Dermis microvascular lymphatic vessel endothelial cell (primary cell): ENCODE results near the gene DIP2B. TPM values are rescaled to one million over a fixed set of nuclear protein-coding genes. Genes with fewer than 3 reads are reported as not detected.
"Not testable (repeated sequence)": the region's sequence is repeated elsewhere in the genome, so short reads cannot be mapped to it uniquely, and the experiment has no call there.

Experiments
- DNase-seq, 2 donors: peaks; one replicate each; pipeline versions ENCODE4 v3.0.0 to v3.0.0-alpha.2; 2010; ENCODE audit warnings: low read depth in 2 of 2
- total RNA-seq: library from RNA; depleted of rRNA; stranded (reverse); fragments of >200 nt; gene quantifications from 2 replicates; pipeline ENCODE4 v1.2.1, GENCODE V29; 2014

Gene DIP2B
- total RNA-seq, 1 donor from 2014 or later, result 24.8 TPM

- DNase-seq, result no peak
Measured at GRCh38 chr12:50676756-50677155, 172.0 kb downstream of the DIP2B start.

- no peak for DNase-seq
Measured at GRCh38 chr12:50677858-50678257, 173.1 kb downstream of the DIP2B start.

GRCh38 chr12:50678650-50679365 is 174.0 kb downstream of the DIP2B start:
- no peak for DNase-seq

- no peak for DNase-seq
Measured at GRCh38 chr12:50679612-50680011, 174.8 kb downstream of the DIP2B start.

GRCh38 chr12:50681064-50681463 is 176.3 kb downstream of the DIP2B start:
- not testable (repeated sequence) for DNase-seq

- DNase-seq, result peak in 1 of 2 donors; percentile 10
Measured at GRCh38 chr12:50685641-50686040, 180.9 kb downstream of the DIP2B start.

- no peak for DNase-seq
Measured at GRCh38 chr12:50686406-50686805, 181.6 kb downstream of the DIP2B start.

GRCh38 chr12:50686976-50687375 is 182.2 kb downstream of the DIP2B start:
- DNase-seq, result no peak

- DNase-seq, result no peak
Measured at GRCh38 chr12:50689437-50689836, 184.7 kb downstream of the DIP2B start.

GRCh38 chr12:50690925-50691324 is 186.1 kb downstream of the DIP2B start:
- DNase-seq, result peak; percentile 48 to 53

GRCh38 chr12:50695961-50696360 is 191.2 kb downstream of the DIP2B start:
- DNase-seq, result no peak

GRCh38 chr12:50696931-50697330 is 192.1 kb downstream of the DIP2B start:
- DNase-seq, result no peak

GRCh38 chr12:50699154-50699553 is 194.4 kb downstream of the DIP2B start:
- no peak for DNase-seq

GRCh38 chr12:50699940-50700339 is 195.2 kb downstream of the DIP2B start:
- DNase-seq, result no peak

- DNase-seq, result no peak
Measured at GRCh38 chr12:50706606-50707005, 201.8 kb downstream of the DIP2B start.

GRCh38 chr12:50707396-50707795 is 202.6 kb downstream of the DIP2B start:
- no peak for DNase-seq

- no peak for DNase-seq
Measured at GRCh38 chr12:50708631-50709030, 203.8 kb downstream of the DIP2B start.

- DNase-seq, result no peak
Measured at GRCh38 chr12:50711121-50711520, 206.3 kb downstream of the DIP2B start.

GRCh38 chr12:50715174-50715573 is 210.4 kb downstream of the DIP2B start:
- no peak for DNase-seq

GRCh38 chr12:50718760-50719159 is 214.0 kb downstream of the DIP2B start:
- no peak for DNase-seq

GRCh38 chr12:50720085-50720484 is 215.3 kb downstream of the DIP2B start:
- DNase-seq, result no peak

- no peak for DNase-seq
Measured at GRCh38 chr12:50720501-50720900, 215.7 kb downstream of the DIP2B start.

- DNase-seq, result no peak
Measured at GRCh38 chr12:50723865-50724264, 219.1 kb downstream of the DIP2B start.
